Mucosa of descending colon (tissue), 3 donors: ENCODE results near the gene SYTL2. TPM values are rescaled to one million over a fixed set of nuclear protein-coding genes. Genes with fewer than 3 reads are reported as not detected.
A peak's percentile ranks its signal among the peaks of the same experiment; 100 is the strongest.

Experiments
- ATAC-seq: fragments of 200-7000 bp; cut with Tn5 transposase; one replicate; pipeline ENCODE4 v1.9.1; 2020; ENCODE audit warnings: mild to moderate bottlenecking, moderate library complexity
- DNase-seq, 3 donors: peaks; one replicate each; pipeline ENCODE4 v3.0.0-alpha.2; 2020
- H3K36me3 ChIP-seq: fragments of 200-600 bp; one replicate; pipeline ENCODE4 v1.8.0; 2021; ENCODE audit warnings: low read depth, mild to moderate bottlenecking
- H3K4me1 ChIP-seq: fragments of 200-600 bp; one replicate; pipeline ENCODE4 v1.8.0; 2021; ENCODE audit warnings: low read depth, mild to moderate bottlenecking
- H3K4me3 ChIP-seq: fragments of 200-600 bp; one replicate; pipeline ENCODE4 v1.8.0; 2021; ENCODE audit warnings: mild to moderate bottlenecking
- H3K9me3 ChIP-seq: fragments of 200-600 bp; one replicate; pipeline ENCODE4 v1.8.0; 2021; ENCODE audit warnings: mild to moderate bottlenecking
- intact Hi-C, 2 donors: fragments of 100-400 bp; cut with DNase I in 1 of 2; cut with micrococcal nuclease in 1 of 2; formaldehyde crosslinking; loops; one replicate each; pipeline versions ENCODE4 v1.11.0 to v1.11.1; 2022; cut with DNase I, micrococcal nuclease
- total RNA-seq, 3 donors: library from RNA; stranded (reverse); fragmentation: NEBNext Ultra II Directional in 2 of 3; extraction: Animal tissue kit (Norgen Biotek cat#: 25700) in 2 of 3; gene quantifications; one replicate each; pipeline versions ENCODE4 v1.2.1 to v1.2.4, GENCODE V29; 2021 to 2023
- TF ChIP-seq, protein P1 (sequence below): fragments of 200-600 bp; IDR thresholded peaks from one replicate; pipeline ENCODE4 v1.8.0; 2022; ENCODE audit warnings: antibody characterized with exemption, mild to moderate bottlenecking
- donor health status: DM: no; HTN: no; CAD: no; lungs with moderate emphysema.
- donor health status: DM: no; HTN: no; CAD: no.
- donor health status: DM: no; HTN: yes; CAD: no.

SYTL2 gene
- total RNA-seq, 3 donors from 2014 or later: 150 to 502 (median 282) TPM

DNA sequence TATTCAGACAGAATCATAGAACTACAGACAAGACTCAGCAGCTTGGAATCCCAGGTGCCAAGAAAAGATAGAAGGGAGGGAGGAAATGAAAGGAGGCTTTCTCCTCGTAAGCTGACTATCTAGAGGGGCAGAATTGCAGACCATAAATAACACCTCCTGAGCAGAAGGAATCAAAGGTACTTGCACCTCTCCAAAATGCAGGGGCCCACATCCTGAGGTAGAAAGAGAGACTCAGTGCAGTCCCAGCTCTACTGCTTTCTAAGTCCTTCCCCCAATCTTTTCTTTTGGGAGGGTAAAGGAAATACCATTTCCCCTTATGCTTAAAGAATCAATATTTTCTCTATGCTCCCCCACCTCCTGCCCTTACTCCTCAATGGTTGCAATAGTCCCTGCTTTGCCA lies 55.2 kb downstream of the SYTL2 start:
- no peak for ATAC-seq

DNA sequence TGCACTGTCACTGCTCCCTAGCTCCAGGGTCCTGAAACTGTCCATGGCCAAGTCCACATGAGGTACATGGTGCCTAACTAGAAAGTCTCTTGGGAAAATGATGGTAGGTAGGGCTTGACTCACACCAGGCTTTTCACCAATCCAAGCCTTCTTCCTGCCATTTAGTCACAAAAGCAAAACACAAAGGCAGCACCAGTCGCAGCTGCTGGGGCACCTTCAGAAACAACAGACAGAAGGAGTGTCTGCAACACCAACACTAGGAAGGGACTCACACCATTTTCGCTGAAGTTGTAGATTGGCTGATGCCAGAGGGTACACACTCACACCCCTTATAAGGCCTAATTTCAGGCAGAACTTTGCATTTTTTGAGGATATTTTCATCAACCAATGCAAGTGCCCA lies 55.7 kb downstream of the SYTL2 start:
- H3K4me3 ChIP-seq: no peak overlapping the region
- H3K4me1 ChIP-seq: peaks cover 26% of the 10 kb centered on the region
- ATAC-seq (no peak), DNase-seq (no peak)
- TF ChIP-seq, protein P1, sequence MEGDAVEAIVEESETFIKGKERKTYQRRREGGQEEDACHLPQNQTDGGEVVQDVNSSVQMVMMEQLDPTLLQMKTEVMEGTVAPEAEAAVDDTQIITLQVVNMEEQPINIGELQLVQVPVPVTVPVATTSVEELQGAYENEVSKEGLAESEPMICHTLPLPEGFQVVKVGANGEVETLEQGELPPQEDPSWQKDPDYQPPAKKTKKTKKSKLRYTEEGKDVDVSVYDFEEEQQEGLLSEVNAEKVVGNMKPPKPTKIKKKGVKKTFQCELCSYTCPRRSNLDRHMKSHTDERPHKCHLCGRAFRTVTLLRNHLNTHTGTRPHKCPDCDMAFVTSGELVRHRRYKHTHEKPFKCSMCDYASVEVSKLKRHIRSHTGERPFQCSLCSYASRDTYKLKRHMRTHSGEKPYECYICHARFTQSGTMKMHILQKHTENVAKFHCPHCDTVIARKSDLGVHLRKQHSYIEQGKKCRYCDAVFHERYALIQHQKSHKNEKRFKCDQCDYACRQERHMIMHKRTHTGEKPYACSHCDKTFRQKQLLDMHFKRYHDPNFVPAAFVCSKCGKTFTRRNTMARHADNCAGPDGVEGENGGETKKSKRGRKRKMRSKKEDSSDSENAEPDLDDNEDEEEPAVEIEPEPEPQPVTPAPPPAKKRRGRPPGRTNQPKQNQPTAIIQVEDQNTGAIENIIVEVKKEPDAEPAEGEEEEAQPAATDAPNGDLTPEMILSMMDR: no peak
- intact Hi-C loops: no loop called here
- H3K9me3 ChIP-seq: no peaks in the 10 kb centered on the region
- H3K36me3 ChIP-seq: no peaks in the 10 kb centered on the region

More for the DNA sequence above, 55.2 kb downstream of the SYTL2 start:
- TF ChIP-seq, protein P1: no peak
- intact Hi-C loops: no loop called here
- H3K4me3 ChIP-seq: no peak overlapping the region
- H3K9me3 ChIP-seq: no peaks in the 10 kb centered on the region
- no peaks in the 10 kb centered on the region for H3K36me3 ChIP-seq
- no peak for DNase-seq
- peaks cover 26% of the 10 kb centered on the region for H3K4me1 ChIP-seq

DNA sequence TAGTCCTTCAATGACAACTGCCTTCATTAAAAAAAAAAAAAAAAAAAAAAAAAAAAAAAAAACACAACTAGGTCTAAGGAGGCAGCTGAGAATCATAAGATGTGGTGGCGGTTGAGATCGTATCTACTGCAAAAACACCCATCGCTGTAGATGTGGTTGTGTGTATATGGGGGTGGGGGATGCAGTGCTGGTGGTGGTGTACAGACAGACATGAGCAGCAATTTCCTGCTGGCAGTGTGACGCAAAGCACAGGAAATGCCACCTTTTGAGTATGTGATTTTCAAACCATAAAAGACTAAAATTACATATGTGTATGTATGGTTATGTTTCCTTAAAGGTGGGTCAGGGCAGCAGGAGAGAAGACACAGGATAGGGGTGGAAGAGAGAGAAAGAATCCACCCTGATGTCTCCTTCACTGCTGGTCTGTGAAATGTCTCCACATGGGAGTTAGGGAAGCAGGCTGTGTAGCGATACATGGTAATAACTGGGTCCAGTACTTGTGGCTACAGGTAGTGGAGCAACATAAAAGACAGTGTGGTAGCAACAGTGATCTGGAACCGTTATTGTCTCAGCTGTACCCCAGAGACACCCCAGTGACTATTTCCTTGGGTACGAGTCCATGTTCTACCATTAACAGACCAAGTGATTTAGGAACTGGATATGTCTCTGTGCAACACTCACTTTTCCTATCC lies 57.9 kb downstream of the SYTL2 start:
- TF ChIP-seq, protein P1: no peak
- Histone ChIP-seq H3K9me3 (no peaks in the 10 kb centered on the region), H3K4me1 (peaks cover 26% of the 10 kb centered on the region), H3K4me3 (no peak overlapping the region), H3K36me3 (no peaks in the 10 kb centered on the region)
- ATAC-seq (peak; percentile 60), DNase-seq (peak in 2 of 3 donors; percentile 65 to 68)
- intact Hi-C loops: no loop called here

DNA sequence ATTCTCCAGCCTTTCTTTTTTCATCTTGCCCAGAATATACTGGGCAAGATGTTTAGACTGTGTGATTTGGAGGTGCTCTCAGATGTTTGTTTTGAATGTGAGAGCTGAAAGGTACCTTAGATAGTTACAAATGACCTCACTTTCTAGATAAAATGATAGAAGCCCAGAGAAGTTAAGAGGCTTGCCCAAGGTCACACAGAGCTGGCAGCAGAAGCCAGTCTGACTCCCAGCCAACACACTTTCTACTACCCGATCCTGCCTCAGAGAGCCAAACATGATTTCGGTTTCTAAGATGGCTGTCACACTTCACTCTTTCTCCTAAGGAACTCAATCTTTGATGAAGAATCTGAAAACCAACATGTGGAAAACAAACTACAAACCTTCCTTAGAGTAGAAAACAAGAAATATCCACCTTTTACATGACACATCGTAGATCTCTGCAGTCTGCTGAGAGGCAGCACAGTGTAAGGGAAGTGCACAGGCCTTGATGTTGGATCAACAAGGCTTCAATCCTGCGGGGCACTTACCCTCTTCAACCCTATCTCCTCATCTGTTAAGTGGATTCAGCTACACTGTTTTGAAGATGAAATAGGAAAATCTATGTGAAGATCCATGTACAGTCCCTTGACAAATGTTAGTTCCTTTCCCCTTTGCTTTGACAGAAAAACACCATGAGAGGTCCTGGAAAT lies 58.6 kb downstream of the SYTL2 start:
- peaks cover 24% of the 10 kb centered on the region for H3K4me1 ChIP-seq
- H3K36me3 ChIP-seq: no peaks in the 10 kb centered on the region
- no peak overlapping the region for H3K4me3 ChIP-seq
- intact Hi-C loops: no loop called here
- H3K9me3 ChIP-seq: no peaks in the 10 kb centered on the region
- DNase-seq: no peak
- no peak for ATAC-seq
- TF ChIP-seq, protein P1: no peak

DNA sequence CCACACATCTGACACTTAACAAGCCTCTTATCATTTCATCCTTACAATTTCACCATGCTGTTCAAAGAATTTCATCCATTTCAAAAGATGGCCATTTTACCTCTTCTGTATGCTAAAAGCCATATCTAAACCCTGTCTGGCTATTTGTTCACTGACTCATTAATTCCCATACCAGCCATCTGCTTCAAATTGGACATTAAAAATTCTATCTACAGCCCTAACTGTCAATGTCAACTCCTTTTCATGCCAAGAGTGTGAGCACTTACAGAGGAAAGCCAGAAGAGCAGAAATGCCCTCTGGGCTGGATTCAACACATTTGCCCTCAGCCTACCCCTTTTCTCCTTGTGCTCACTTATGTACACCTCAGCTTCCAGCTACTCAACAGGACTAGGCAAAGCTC lies 59.2 kb downstream of the SYTL2 start:
- no peak for DNase-seq
- no peaks in the 10 kb centered on the region for H3K36me3 ChIP-seq
- no peaks in the 10 kb centered on the region for H3K9me3 ChIP-seq
- TF ChIP-seq, protein P1: no peak
- intact Hi-C loops: no loop called here
- H3K4me1 ChIP-seq: peaks cover 19% of the 10 kb centered on the region
- ATAC-seq: no peak
- H3K4me3 ChIP-seq: no peak overlapping the region
